SH-SY5Y (cell line): ENCODE data around the gene SAMD13.

ENCODE experiments used
- GATA2 ChIP-seq: IDR thresholded peaks from 2 replicates; pipeline ENCODE4 v1.6.1; 2011; ENCODE audit warnings: mild to moderate bottlenecking, low read depth, low read length
- GATA3 ChIP-seq: IDR thresholded peaks from 2 replicates; pipeline ENCODE4 v1.6.1; 2011; ENCODE audit warnings: low read depth, mild to moderate bottlenecking, low read length, moderate library complexity

DNA sequence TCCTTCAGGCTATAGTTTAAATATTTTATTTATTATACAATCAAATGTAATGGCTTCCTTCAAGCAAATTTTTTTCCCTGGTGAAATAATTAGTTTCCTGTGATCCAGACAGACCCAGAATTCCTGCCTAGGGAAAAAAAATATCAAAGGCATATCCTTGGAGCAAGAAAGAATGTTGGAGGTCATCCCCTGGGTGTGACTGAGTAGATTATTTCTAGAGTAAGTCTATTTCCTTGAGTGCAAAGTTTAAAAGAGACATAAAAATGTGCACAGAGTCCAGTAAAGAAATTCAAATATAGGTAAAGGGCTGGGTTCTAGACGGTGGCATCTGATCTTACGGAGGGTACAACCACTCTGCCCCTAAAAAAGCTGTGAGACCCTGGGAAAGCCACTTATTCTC, 32.2 kb upstream of the SAMD13 start:
- no peak for TF ChIP-seq GATA2
- no peak for TF ChIP-seq GATA3
